HEK293 (cell line): ENCODE results near the gene TBCEL.

Experiments
- CTCF ChIP-seq: fragments of 450-650 bp; formaldehyde crosslinking; IDR thresholded peaks from 2 replicates; pipeline ENCODE4 v1.5.1; 2016; ENCODE audit warnings: missing biosample characterization, missing genetic modification characterization
- KLF1 ChIP-seq: fragments of 450-650 bp; formaldehyde crosslinking; IDR thresholded peaks from 2 replicates; pipeline ENCODE4 v1.5.1; 2016; ENCODE audit warnings: missing biosample characterization, missing genetic modification characterization
- ZBTB1 ChIP-seq: fragments of 450-650 bp; formaldehyde crosslinking; IDR thresholded peaks from 2 replicates; pipeline ENCODE4 v1.5.1; 2016; ENCODE audit warnings: missing biosample characterization, missing genetic modification characterization
- ZNF239 ChIP-seq: fragments of 450-650 bp; formaldehyde crosslinking; IDR thresholded peaks from 2 replicates; pipeline ENCODE4 v1.5.1; 2016; ENCODE audit warnings: missing biosample characterization, missing genetic modification characterization
- ZNF629 ChIP-seq: fragments of 450-650 bp; formaldehyde crosslinking; IDR thresholded peaks from 2 replicates; pipeline ENCODE4 v1.5.1; 2017; ENCODE audit warnings: missing biosample characterization, missing genetic modification characterization
- ZNF639 ChIP-seq: fragments of 450-650 bp; formaldehyde crosslinking; IDR thresholded peaks from 2 replicates; pipeline ENCODE4 v1.5.1; 2016; ENCODE audit warnings: missing biosample characterization, missing genetic modification characterization
- ZNF670 ChIP-seq: fragments of 450-650 bp; formaldehyde crosslinking; IDR thresholded peaks from 2 replicates; pipeline ENCODE4 v1.5.1; 2016; ENCODE audit warnings: missing biosample characterization, missing genetic modification characterization, low read depth
- TF ChIP-seq, protein P1 (sequence below): fragments of 450-650 bp; formaldehyde crosslinking; IDR thresholded peaks from 2 replicates; pipeline ENCODE4 v1.5.1; 2016; ENCODE audit warnings: missing biosample characterization, missing genetic modification characterization

DNA sequence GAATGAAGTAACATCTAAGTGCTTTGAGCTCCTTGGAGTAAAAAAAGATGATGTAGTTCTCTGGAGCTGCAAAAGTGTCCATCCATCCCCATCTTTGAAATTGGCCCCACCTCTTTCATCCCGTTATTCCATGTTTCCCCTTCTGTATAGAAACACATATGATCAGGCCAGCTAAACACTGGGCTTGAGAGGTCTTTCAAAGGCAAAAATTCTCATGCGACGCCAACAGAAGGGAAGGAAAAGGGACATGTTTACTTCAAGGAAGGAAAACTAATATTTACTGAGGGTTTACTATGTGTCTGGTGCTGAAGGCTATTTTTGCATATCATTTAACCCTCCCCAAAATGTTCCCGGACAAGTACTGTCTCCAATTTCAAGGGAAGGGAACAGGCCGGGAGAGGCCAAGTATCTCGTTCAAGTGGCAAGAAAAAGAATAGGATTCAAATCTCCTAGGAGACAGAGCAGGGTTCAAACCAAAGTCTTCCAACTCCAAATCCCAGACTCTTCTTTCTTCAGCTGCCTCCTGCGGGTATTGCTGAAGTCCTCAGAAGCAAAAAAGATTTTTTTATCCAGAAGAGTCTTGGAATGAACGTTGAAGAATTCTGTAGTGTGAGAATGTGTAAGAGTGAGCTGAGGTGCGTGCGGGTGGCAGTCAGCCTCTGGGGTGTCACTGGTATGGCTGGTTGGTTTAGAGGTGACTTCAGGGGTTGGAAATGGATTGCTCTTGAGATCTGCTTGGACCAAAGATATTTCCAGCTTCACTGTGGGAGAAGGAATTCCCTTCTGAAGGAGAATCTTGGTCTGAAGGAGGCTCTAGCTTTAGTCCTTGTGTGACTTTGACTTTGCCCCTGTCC is 87.2 kb downstream of the TBCEL start:
- no peak for TF ChIP-seq ZNF629
- no peak for TF ChIP-seq ZNF670 (tag by site-specific recombination)
- no peak for TF ChIP-seq KLF1 (tag by site-specific recombination)
- TF ChIP-seq ZBTB1 (tag by site-specific recombination): no peak
- no peak for TF ChIP-seq CTCF (tag by site-specific recombination)
- TF ChIP-seq ZNF639 (tag by site-specific recombination): no peak
- TF ChIP-seq ZNF239 (tag by site-specific recombination): no peak
- TF ChIP-seq, protein P1, sequence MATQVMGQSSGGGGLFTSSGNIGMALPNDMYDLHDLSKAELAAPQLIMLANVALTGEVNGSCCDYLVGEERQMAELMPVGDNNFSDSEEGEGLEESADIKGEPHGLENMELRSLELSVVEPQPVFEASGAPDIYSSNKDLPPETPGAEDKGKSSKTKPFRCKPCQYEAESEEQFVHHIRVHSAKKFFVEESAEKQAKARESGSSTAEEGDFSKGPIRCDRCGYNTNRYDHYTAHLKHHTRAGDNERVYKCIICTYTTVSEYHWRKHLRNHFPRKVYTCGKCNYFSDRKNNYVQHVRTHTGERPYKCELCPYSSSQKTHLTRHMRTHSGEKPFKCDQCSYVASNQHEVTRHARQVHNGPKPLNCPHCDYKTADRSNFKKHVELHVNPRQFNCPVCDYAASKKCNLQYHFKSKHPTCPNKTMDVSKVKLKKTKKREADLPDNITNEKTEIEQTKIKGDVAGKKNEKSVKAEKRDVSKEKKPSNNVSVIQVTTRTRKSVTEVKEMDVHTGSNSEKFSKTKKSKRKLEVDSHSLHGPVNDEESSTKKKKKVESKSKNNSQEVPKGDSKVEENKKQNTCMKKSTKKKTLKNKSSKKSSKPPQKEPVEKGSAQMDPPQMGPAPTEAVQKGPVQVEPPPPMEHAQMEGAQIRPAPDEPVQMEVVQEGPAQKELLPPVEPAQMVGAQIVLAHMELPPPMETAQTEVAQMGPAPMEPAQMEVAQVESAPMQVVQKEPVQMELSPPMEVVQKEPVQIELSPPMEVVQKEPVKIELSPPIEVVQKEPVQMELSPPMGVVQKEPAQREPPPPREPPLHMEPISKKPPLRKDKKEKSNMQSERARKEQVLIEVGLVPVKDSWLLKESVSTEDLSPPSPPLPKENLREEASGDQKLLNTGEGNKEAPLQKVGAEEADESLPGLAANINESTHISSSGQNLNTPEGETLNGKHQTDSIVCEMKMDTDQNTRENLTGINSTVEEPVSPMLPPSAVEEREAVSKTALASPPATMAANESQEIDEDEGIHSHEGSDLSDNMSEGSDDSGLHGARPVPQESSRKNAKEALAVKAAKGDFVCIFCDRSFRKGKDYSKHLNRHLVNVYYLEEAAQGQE: no peak
